A204.1 (cell line): ENCODE measurements around the gene POLR3E.
A peak's percentile ranks its signal among the peaks of the same experiment; 100 is the strongest.

Experiments used
- FAIRE-seq: peaks from 2 replicates; lab custom pipeline; 2012; peaks lifted over from hg19 to GRCh38; lab: Jason Lieb, UNC

Gene POLR3E

GRCh38 chr16:22297114-22297870, at the start of gene POLR3E:
POLR3E (plus strand) TSS chr16:22297409; CDS start chr16:22302969, 5,560 bp downstream.
- FAIRE-seq, result peak; percentile 3

GRCh38 chr16:22250522-22250921, 46.7 kb upstream of the POLR3E start:
- FAIRE-seq, result no peak

GRCh38 chr16:22252317-22252716, 44.9 kb upstream of the POLR3E start:
- FAIRE-seq, result no peak

- no peak for FAIRE-seq
Measured at GRCh38 chr16:22253272-22253671, 43.9 kb upstream of the POLR3E start.

- FAIRE-seq, result no peak
Measured at GRCh38 chr16:22255335-22255734, 41.9 kb upstream of the POLR3E start.

GRCh38 chr16:22257440-22257839, 39.8 kb upstream of the POLR3E start:
- FAIRE-seq, result no peak

GRCh38 chr16:22260490-22260889, 36.7 kb upstream of the POLR3E start:
- no peak for FAIRE-seq

- FAIRE-seq, result no peak
Measured at GRCh38 chr16:22262460-22262859, 34.7 kb upstream of the POLR3E start.

- no peak for FAIRE-seq
Measured at GRCh38 chr16:22264786-22265185, 32.4 kb upstream of the POLR3E start.

GRCh38 chr16:22265351-22265750, 31.9 kb upstream of the POLR3E start:
- no peak for FAIRE-seq

GRCh38 chr16:22266546-22266945, 30.7 kb upstream of the POLR3E start:
- no peak for FAIRE-seq

GRCh38 chr16:22267764-22268163, 29.4 kb upstream of the POLR3E start:
- FAIRE-seq, result no peak

- FAIRE-seq, result no peak
Measured at GRCh38 chr16:22270525-22270924, 26.7 kb upstream of the POLR3E start.

- no peak for FAIRE-seq
Measured at GRCh38 chr16:22272870-22273650, 24.1 kb upstream of the POLR3E start.

- FAIRE-seq, result no peak
Measured at GRCh38 chr16:22274916-22275315, 22.3 kb upstream of the POLR3E start.

- FAIRE-seq, result no peak
Measured at GRCh38 chr16:22278441-22279230, 18.6 kb upstream of the POLR3E start.

GRCh38 chr16:22282254-22282892, 14.8 kb upstream of the POLR3E start:
- no peak for FAIRE-seq

- FAIRE-seq, result no peak
Measured at GRCh38 chr16:22284637-22285036, 12.6 kb upstream of the POLR3E start.

- FAIRE-seq, result no peak
Measured at GRCh38 chr16:22285080-22285479, 12.1 kb upstream of the POLR3E start.

- FAIRE-seq, result no peak
Measured at GRCh38 chr16:22291020-22291419, 6.2 kb upstream of the POLR3E start.

- FAIRE-seq, result no peak
Measured at GRCh38 chr16:22291860-22292318, 5.3 kb upstream of the POLR3E start.

GRCh38 chr16:22292320-22292719, 4.9 kb upstream of the POLR3E start:
- FAIRE-seq, result no peak
